Epithelial cell of proximal tubule (primary cell): ENCODE data around the gene DDX39A. TPM values are rescaled to one million over a fixed set of nuclear protein-coding genes. Genes with fewer than 3 reads are reported as not detected.

ENCODE experiments used
- DNase-seq: peaks from one replicate; pipeline ENCODE4 v3.0.0-alpha.2; 2011; ENCODE audit warnings: low read depth
- H3K4me3 ChIP-seq: 2 replicates; pipeline ENCODE4 v1.5.1; 2011; ENCODE audit warnings: low read depth, mild to moderate bottlenecking, low read length
- CTCF ChIP-seq: conservative IDR thresholded peaks from 2 replicates; pipeline ENCODE4 v1.5.1; 2012; ENCODE audit warnings: low read depth, mild to moderate bottlenecking, low read length
- total RNA-seq: library from RNA; depleted of rRNA; stranded (reverse); fragments of >200 nt; gene quantifications from 2 replicates; pipeline ENCODE4 v1.2.3, GENCODE V29; 2015

Gene DDX39A
- total RNA-seq, 1 donor from 2014 or later = 113 TPM

DNA sequence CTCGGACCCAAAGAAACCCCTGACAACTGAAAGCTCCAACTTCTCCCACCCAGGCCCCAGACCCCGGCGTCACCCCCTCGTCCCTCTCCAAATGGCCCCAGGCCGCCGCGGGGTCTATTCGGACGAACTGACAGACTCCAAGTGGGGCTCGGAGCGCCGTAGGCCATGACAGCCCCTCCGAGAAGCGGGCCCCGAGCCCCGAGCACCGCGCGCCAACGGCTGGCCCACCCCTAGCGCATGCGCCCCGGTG, 360 bp downstream of the DDX39A start:
- no peak for DNase-seq
- peak overlapping the region; percentile 99 for H3K4me3 ChIP-seq
- no peak for TF ChIP-seq CTCF

DNA sequence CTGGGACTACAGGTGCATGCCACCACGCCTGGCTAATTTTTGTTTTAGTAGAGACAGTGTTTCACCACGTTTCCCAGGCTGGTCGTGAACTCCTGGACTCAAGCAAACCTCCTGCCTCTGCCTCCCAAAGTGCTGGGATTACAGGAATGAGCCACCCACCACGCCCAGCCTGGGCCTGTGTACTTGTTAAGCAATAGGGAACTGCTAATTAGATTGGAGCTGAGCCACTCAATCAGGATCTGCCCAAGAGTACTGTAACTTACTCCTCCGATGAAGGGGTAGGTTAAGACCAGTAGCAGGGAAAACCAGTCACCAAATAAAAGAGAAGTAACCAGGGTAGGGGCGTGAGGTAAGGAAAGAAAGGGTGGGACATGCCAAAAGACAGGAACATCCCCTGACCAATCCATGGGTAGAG, 2.3 kb downstream of the DDX39A start:
- TF ChIP-seq CTCF = no peak
- no peak for DNase-seq
- H3K4me3 ChIP-seq = no peak overlapping the region

DNA sequence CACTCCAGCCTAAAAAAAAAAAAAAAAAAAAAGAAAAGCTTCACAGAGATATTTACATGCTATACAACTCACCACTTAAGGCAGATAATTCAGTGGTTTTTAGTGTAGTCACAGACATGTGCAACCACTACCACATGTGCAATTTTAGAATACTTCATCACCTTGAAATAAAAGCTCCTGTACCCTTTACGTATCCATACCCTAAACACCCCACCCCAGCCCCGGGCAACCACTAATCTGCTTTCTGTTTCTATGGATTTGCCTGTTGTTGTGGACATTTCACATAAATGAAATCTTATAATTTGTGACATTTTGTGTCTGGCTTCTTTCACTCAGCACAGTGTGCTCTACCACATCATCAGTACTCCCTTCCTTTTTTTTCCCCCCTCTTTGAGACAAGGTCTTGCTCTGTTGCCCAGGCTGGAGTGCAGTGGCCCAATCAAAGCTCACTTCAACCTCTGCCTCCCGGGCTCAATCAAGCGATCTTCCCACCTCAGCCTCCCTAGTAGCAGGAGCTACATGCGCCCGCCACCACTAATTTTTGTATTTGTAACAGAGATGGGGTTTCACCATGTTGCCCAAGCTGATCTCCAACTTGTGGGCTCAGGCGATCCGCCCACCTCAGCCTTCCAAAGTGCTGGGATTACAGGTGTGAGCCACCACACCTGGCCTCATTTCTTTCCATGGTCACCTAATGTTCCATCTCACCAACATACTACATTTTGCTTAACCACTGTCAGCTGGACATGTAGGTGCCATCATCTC, 4.0 kb downstream of the DDX39A start:
- no peak for TF ChIP-seq CTCF
- DNase-seq = no peak
- no peak overlapping the region for H3K4me3 ChIP-seq

GRCh38 chr19:14413693-14414181, 5.4 kb downstream of the DDX39A start:
- no peak for DNase-seq
- TF ChIP-seq CTCF = no peak
- H3K4me3 ChIP-seq = no peak overlapping the region

DNA sequence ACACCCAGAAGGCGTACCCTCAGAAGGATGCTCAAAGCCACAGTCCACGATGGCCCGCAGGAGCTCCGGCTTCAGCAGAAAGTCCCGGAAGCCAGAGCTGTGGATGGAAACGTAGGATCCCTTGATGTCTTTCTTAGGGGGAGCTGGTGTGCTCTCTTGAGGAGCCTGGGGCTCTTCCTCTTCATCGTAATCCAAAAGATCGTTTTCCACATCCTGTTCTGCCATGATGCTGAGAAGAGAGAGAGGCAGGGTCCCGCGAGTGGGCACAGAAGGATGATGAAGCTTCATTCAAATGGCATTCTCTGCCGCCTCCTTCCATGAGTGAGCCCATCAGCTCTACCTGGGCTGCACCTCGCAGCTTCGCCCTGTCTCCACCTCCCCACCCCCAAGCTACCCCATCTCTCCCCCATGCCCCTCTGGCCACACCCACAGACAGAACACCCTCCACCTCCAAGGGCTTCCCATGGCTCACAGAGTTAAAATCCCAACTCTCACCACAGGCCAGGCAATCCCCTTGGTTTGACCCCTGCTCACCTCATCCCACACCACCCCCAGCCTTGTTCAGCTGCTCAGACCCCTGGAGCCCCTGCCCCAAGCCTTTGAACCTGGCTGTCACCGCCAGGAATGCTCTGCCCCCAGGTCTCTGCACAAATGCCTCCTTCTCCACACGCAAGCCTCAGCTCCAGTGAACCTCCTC, 6.0 kb downstream of the DDX39A start:
- H3K4me3 ChIP-seq = no peak overlapping the region
- no peak for TF ChIP-seq CTCF
- DNase-seq = no peak

GRCh38 chr19:14412324-14412995, 6.7 kb downstream of the DDX39A start:
- no peak for TF ChIP-seq CTCF
- no peak overlapping the region for H3K4me3 ChIP-seq
- no peak for DNase-seq
